ENCODE results near the gene HCFC1. TPM values are rescaled to one million over a fixed set of nuclear protein-coding genes. Genes with fewer than 3 reads are reported as not detected.
"Not testable (repeated sequence)": the region's sequence is repeated elsewhere in the genome, so short reads cannot be mapped to it uniquely, and the experiment has no call there.

HCFC1 gene
- total and polyA plus RNA-seq, 2 experiments from 2014 or later, result 12.6 to 26.4 TPM

DNA sequence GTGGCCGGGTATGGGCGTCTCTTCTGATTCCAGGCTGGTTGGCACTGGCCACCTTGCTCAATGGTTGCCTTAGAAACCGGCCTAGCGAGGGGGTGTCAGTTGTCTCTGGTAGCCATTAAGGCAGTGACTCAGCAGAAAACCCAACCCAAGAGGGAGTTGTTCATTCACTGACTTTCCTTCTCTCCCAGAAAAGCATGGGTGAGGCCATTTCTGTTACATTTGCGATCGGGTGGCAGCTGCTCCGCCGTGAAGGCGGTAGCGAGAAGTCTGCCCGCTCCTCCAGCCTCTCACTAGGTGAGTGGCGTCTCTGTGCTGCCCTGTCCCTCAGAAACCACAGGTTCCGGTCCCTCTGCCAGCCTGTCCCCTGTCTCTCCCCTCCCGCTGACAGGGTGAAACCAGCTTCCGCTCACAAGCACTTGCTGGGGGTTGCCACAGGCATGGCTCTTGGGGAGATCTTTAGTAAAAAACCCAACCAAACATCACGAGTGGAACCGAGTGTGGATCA, 30.6 kb upstream of the HCFC1 start:
- peak overlapping the region; percentile 37; the same call in 1 of the 2 replicates for H3K4me3 ChIP-seq
- H3K4me2 ChIP-seq (ENCODE audit: unreplicated experiment), result peak overlapping the region; percentile 68
- peaks cover 10% of the 10 kb centered on the region for H3K4me1 ChIP-seq (ENCODE audit: insufficient read depth)
- H3K36me3 ChIP-seq (ENCODE audit: low read depth), result no peaks in the 10 kb centered on the region
- no peaks in the 10 kb centered on the region for H3K9me2 ChIP-seq (ENCODE audit: insufficient read depth)
- DNase-seq, result peak; percentile 92
- no peaks in the 10 kb centered on the region for H3K9me3 ChIP-seq (ENCODE audit: low read depth)
- TF ChIP-seq EZH2 (IDR thresholded peaks at IDR 0.05; ENCODE audit: insufficient read depth, poor library complexity, severe bottlenecking), result no peak
- TF ChIP-seq EZH2phosphoT487 (IDR thresholded peaks at IDR 0.05; ENCODE audit: insufficient read depth, low read depth), result no peak
- H3K27me3 ChIP-seq (replicated peaks; ENCODE audit: insufficient read depth), result no peaks in the 10 kb centered on the region
- H3F3A ChIP-seq (ENCODE audit: insufficient read depth), result no peaks in the 10 kb centered on the region
- H3K9ac ChIP-seq, result peak overlapping the region; percentile 73
- H4K20me1 ChIP-seq (ENCODE audit: insufficient read depth), result no peaks in the 10 kb centered on the region
- peak overlapping the region; percentile 70 for H2AFZ ChIP-seq
- in situ Hi-C loops (cut with MboI), result no loop called here
- H3K79me2 ChIP-seq (ENCODE audit: insufficient read depth), result no peaks in the 10 kb centered on the region
- H3K27ac ChIP-seq, result peak overlapping the region; percentile 76
- 18% methylated on average over 17 of the region's 17 CpGs for WGBS, 2 experiments (ENCODE audit: low coverage in 1 of 2, low lambda C conversion rate in 2 of 2, missing lambda C conversion rate in 2 of 2)

DNA sequence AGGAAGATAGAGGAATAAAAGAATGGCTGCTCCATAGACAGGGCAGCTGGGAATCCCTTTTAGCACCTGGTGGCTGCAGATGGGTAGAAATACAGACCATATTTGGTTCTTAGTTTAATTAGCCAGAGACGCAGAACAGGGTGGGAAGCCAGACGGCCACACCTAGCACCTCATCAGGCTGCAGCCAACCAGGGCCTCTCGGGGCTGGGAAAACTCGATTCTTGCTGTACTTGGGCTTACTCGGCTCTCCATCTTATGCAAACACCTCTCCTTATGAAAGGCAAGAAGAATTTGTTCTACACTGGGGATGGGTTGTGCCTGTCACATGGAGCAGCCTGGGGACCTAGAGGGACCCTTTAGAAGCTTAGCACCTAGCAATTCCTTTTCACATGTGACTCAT, 28.4 kb upstream of the HCFC1 start:
- WGBS, 2 experiments (ENCODE audit: low coverage in 1 of 2, low lambda C conversion rate in 2 of 2, missing lambda C conversion rate in 2 of 2), result 11 to 15% methylated on average over 5 of the region's 5 CpGs
- TF ChIP-seq EZH2phosphoT487 (IDR thresholded peaks at IDR 0.05; ENCODE audit: insufficient read depth, low read depth), result no peak
- TF ChIP-seq EZH2 (IDR thresholded peaks at IDR 0.05; ENCODE audit: insufficient read depth, poor library complexity, severe bottlenecking), result no peak
- no peaks in the 10 kb centered on the region for H3K9me3 ChIP-seq (ENCODE audit: low read depth)
- no peaks in the 10 kb centered on the region for H3K27me3 ChIP-seq (replicated peaks; ENCODE audit: insufficient read depth)
- H3K79me2 ChIP-seq (ENCODE audit: insufficient read depth), result no peaks in the 10 kb centered on the region
- DNase-seq, result no peak
- no peak overlapping the region for H3K27ac ChIP-seq
- H3K9ac ChIP-seq, result peak overlapping the region; percentile 26
- H3F3A ChIP-seq (ENCODE audit: insufficient read depth), result no peaks in the 10 kb centered on the region
- peaks cover 10% of the 10 kb centered on the region for H3K4me1 ChIP-seq (ENCODE audit: insufficient read depth)
- in situ Hi-C loops (cut with MboI), result no loop called here
- H3K4me3 ChIP-seq, result peak overlapping the region; percentile 40; the same call in 1 of the 2 replicates
- no peaks in the 10 kb centered on the region for H3K9me2 ChIP-seq (ENCODE audit: insufficient read depth)
- H3K36me3 ChIP-seq (ENCODE audit: low read depth), result no peaks in the 10 kb centered on the region
- peak overlapping the region; percentile 28 for H3K4me2 ChIP-seq (ENCODE audit: unreplicated experiment)
- H2AFZ ChIP-seq, result peak overlapping the region; percentile 56
- H4K20me1 ChIP-seq (ENCODE audit: insufficient read depth), result no peaks in the 10 kb centered on the region

DNA sequence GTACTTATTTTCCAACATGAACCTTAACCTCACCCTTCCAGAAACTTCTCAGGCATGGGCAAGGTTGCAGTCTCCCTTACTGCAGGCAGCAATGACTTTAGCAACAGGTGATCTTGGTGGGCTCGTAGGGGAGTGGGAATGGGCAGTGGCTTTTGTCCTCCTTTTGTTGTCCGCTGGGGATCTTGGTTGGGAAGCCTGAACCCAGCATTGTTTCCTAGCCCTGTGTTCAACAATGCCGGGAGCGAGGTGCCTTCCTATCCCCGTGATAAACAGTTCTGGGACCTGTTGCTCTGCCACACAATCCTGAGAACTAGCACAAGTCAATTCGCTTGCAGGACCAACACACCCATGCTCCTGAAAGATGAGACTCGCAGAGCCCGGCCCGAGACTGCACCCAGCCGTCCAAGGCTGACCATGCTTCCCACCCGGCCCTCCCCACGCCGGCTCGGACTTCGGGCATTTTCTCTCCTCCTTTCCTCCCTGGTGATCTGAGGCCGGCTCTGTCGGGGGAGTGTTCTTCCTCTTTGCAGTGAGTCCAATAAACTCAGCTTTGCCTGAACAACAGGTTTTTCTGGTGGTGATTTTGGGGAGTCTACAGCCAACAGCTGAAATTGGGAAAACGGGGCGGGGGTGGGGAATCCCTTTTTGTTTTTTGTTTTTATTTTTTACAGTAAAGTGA, 27.9 kb upstream of the HCFC1 start:
- H3K9me2 ChIP-seq (ENCODE audit: insufficient read depth), result no peaks in the 10 kb centered on the region
- TF ChIP-seq EZH2phosphoT487 (IDR thresholded peaks at IDR 0.05; ENCODE audit: insufficient read depth, low read depth), result no peak
- no peak for TF ChIP-seq EZH2 (IDR thresholded peaks at IDR 0.05; ENCODE audit: insufficient read depth, poor library complexity, severe bottlenecking)
- peak overlapping the region; percentile 56 for H2AFZ ChIP-seq
- no peaks in the 10 kb centered on the region for H4K20me1 ChIP-seq (ENCODE audit: insufficient read depth)
- H3K36me3 ChIP-seq (ENCODE audit: low read depth), result no peaks in the 10 kb centered on the region
- 39 to 61% methylated on average over 4 to 15 of the region's 19 CpGs for WGBS, 2 experiments (ENCODE audit: low coverage in 1 of 2, low lambda C conversion rate in 2 of 2, missing lambda C conversion rate in 2 of 2)
- H3K27ac ChIP-seq, result no peak overlapping the region
- no peaks in the 10 kb centered on the region for H3K79me2 ChIP-seq (ENCODE audit: insufficient read depth)
- H3K4me1 ChIP-seq (ENCODE audit: insufficient read depth), result peaks cover 10% of the 10 kb centered on the region
- DNase-seq, result no peak
- H3K27me3 ChIP-seq (replicated peaks; ENCODE audit: insufficient read depth), result no peaks in the 10 kb centered on the region
- H3F3A ChIP-seq (ENCODE audit: insufficient read depth), result no peaks in the 10 kb centered on the region
- in situ Hi-C loops (cut with MboI), result no loop called here
- no peaks in the 10 kb centered on the region for H3K9me3 ChIP-seq (ENCODE audit: low read depth)
- peak overlapping the region; percentile 26 for H3K9ac ChIP-seq
- peak overlapping the region; percentile 40; the same call in 1 of the 2 replicates for H3K4me3 ChIP-seq
- peak overlapping the region; percentile 28 for H3K4me2 ChIP-seq (ENCODE audit: unreplicated experiment)

DNA sequence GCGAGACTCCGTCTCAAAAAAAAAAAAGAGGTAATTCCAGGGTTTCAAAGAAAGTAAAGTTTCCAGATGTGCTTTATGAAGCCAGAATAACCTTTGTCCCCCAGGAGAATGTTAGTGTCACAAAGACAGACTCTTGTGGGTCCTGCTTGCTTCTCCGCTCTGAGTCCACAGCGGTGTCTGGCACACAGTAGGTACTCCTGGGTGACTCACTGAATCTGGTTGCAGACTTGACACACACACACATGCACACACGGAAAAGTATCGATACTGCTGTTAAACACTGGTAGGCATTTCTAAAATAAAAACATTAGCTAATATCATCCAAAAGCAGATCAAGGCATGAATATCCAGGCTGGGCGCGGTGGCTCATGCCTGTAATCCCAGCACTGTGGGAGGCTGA, 23.9 kb upstream of the HCFC1 start:
- WGBS, 2 experiments (ENCODE audit: low coverage in 1 of 2, low lambda C conversion rate in 2 of 2, missing lambda C conversion rate in 2 of 2), result 95 to 100% methylated on average over 6 to 8 of the region's 8 CpGs
- no peak for DNase-seq
- no peaks in the 10 kb centered on the region for H3F3A ChIP-seq (ENCODE audit: insufficient read depth)
- H2AFZ ChIP-seq, result no peak overlapping the region
- no peaks in the 10 kb centered on the region for H4K20me1 ChIP-seq (ENCODE audit: insufficient read depth)
- in situ Hi-C loops (cut with MboI), result no loop called here
- H3K4me2 ChIP-seq (ENCODE audit: unreplicated experiment), result no peak overlapping the region
- no peak for TF ChIP-seq EZH2phosphoT487 (IDR thresholded peaks at IDR 0.05; ENCODE audit: insufficient read depth, low read depth)
- no peak for TF ChIP-seq EZH2 (IDR thresholded peaks at IDR 0.05; ENCODE audit: insufficient read depth, poor library complexity, severe bottlenecking)
- no peaks in the 10 kb centered on the region for H3K27me3 ChIP-seq (replicated peaks; ENCODE audit: insufficient read depth)
- H3K36me3 ChIP-seq (ENCODE audit: low read depth), result no peaks in the 10 kb centered on the region
- no peak overlapping the region for H3K4me3 ChIP-seq
- H3K9ac ChIP-seq, result no peak overlapping the region
- H3K9me3 ChIP-seq (ENCODE audit: low read depth), result no peaks in the 10 kb centered on the region
- H3K79me2 ChIP-seq (ENCODE audit: insufficient read depth), result no peaks in the 10 kb centered on the region
- H3K4me1 ChIP-seq (ENCODE audit: insufficient read depth), result no peaks in the 10 kb centered on the region
- H3K9me2 ChIP-seq (ENCODE audit: insufficient read depth), result no peaks in the 10 kb centered on the region
- H3K27ac ChIP-seq, result no peak overlapping the region

DNA sequence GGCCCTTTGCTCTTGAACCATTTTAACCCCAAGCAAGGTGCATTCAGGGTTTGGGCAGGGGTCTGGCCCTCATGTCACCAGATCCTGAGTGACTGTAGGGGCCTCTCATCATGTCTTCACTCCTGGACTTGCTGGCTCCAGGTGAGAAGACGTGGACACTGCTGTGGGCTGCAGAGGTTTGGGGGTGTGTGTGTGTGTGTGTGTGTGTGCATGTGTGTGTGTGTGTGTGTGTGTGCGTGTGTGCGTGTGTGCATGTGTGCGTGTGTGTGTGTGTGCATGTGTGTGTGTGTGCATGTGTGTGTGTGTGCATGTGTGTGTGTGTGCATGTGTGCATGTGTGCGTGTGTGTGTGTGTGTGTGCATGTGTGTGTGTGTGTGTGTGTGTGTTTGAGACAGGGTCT, 22.8 kb upstream of the HCFC1 start:
- H3K27ac ChIP-seq; H3K27me3 ChIP-seq (replicated peaks; ENCODE audit: insufficient read depth); DNase-seq; H3K4me1 ChIP-seq (ENCODE audit: insufficient read depth); H3K9ac ChIP-seq; H3K4me2 ChIP-seq (ENCODE audit: unreplicated experiment); H3F3A ChIP-seq (ENCODE audit: insufficient read depth); H3K4me3 ChIP-seq; H3K36me3 ChIP-seq (ENCODE audit: low read depth); H3K79me2 ChIP-seq (ENCODE audit: insufficient read depth); H3K9me2 ChIP-seq (ENCODE audit: insufficient read depth); H2AFZ ChIP-seq; in situ Hi-C loops (cut with MboI); H3K9me3 ChIP-seq (ENCODE audit: low read depth); H4K20me1 ChIP-seq (ENCODE audit: insufficient read depth): not testable (repeated sequence)
- WGBS, 2 experiments (ENCODE audit: low coverage in 1 of 2, low lambda C conversion rate in 2 of 2, missing lambda C conversion rate in 2 of 2), result 80% methylated on average over 1 of the region's 5 CpGs; no CpG with 5 or more reads in 1 of the 2 experiments
